Testis (tissue), 3 donors: ENCODE results near the gene ABCG5. TPM values are rescaled to one million over a fixed set of nuclear protein-coding genes. Genes with fewer than 3 reads are reported as not detected.

Experiments
- DNase-seq: peaks from one replicate; pipeline ENCODE4 v3.0.0-alpha.2; 2019
- H3K27ac ChIP-seq, 2 donors: fragments of 200-600 bp; sonication (generic); one replicate each; pipeline ENCODE4 v1.5.1; 2019
- H3K27me3 ChIP-seq: fragments of 200-600 bp; sonication (generic); one replicate; pipeline ENCODE4 v1.5.1; 2019
- H3K36me3 ChIP-seq: fragments of 200-600 bp; sonication (generic); one replicate; pipeline ENCODE4 v1.5.1; 2017; ENCODE audit warnings: low read depth; ENCODE audit errors: missing control alignments
- H3K4me1 ChIP-seq: fragments of 200-600 bp; sonication (generic); one replicate; pipeline ENCODE4 v1.5.1; 2019
- H3K4me3 ChIP-seq, 2 donors: fragments of 200-600 bp; sonication (generic); one replicate each; pipeline ENCODE4 v1.5.1; 2017 to 2019
- H3K9me3 ChIP-seq: fragments of 200-600 bp; sonication (generic); one replicate; pipeline ENCODE4 v1.5.1; 2017
- POLR2A ChIP-seq: fragments of 450-650 bp; IDR thresholded peaks from one replicate; pipeline ENCODE4 v1.6.1; 2017; ENCODE audit warnings: antibody characterized with exemption, mild to moderate bottlenecking, moderate library complexity
- WGBS, 2 donors: methylation state at CpG; one replicate each; pipeline ENCODE4 v1.1.5; 2018; 5-methylcytosine and 5-hydroxymethylcytosine counted together
- intact Hi-C: fragments of 100-400 bp; cut with DNase I; formaldehyde crosslinking; loops from one replicate; pipeline ENCODE4 v1.15.1; 2023; ENCODE audit warnings: low total_unique reads
- polyA plus RNA-seq: library from polyadenylated mRNA; stranded (reverse); fragments of 350-450 nt; fragmentation: Illumina TruSeq; extraction: RNeasy Lipid Tissue Mini Kit (QIAGEN cat#74804); gene quantifications from one replicate; pipeline ENCODE4 v1.2.3, GENCODE V29; 2014; ENCODE audit warnings: low read depth, low replicate concordance; ENCODE audit not compliant: insufficient read depth
- total RNA-seq, 2 donors: library from RNA; depleted of rRNA; stranded (reverse); fragments of >200 nt; gene quantifications; one replicate each; pipeline ENCODE4 v1.2.3, GENCODE V29; 2016
- TF ChIP-seq, protein P1 (sequence below), 3 experiments: fragments of 450-650 bp in 2 of 3; fragments of 200-600 bp in 1 of 3; sonication (generic) in 1 of 3; IDR thresholded peaks; one replicate each; pipeline ENCODE4 v1.5.1; 2016 to 2019; ENCODE audit warnings: antibody characterized with exemption in 3 of 3, mild to moderate bottlenecking in 2 of 3, moderate library complexity in 1 of 3

Gene ABCG5
- total and polyA plus RNA-seq, 3 donors from 2014 or later = 0.16 TPM; not detected in 2

DNA sequence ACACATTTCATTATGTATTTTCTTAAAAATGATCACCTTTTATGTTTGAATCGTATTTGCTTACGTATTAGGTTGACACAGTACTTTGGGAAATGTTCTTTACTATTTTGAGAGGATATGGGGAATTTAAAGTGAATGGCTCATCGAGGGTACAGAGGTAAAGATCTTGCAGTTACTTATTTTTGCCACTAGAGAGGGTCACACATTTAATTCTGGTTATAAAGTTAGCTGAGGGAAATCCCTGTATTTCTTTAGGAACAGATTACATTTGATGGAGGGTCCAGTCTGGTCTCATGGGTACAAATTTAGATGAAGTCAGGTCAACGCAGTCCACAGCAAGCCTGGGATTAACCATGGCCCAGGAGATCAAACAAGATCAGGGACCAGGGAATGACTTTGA, 40.3 kb downstream of the ABCG5 start:
- no peak for DNase-seq
- no peak overlapping the region for H3K27ac ChIP-seq
- H3K9me3 ChIP-seq = no peaks in the 10 kb centered on the region
- H3K36me3 ChIP-seq = no peaks in the 10 kb centered on the region
- intact Hi-C loops = no loop called here
- H3K4me3 ChIP-seq = no peak overlapping the region
- no peaks in the 10 kb centered on the region for H3K4me1 ChIP-seq
- WGBS, 2 donors = 88 to 89% methylated on average over 4 of the region's 4 CpGs
- H3K27me3 ChIP-seq = no peaks in the 10 kb centered on the region
- TF ChIP-seq POLR2A = no peak
- TF ChIP-seq, protein P1, sequence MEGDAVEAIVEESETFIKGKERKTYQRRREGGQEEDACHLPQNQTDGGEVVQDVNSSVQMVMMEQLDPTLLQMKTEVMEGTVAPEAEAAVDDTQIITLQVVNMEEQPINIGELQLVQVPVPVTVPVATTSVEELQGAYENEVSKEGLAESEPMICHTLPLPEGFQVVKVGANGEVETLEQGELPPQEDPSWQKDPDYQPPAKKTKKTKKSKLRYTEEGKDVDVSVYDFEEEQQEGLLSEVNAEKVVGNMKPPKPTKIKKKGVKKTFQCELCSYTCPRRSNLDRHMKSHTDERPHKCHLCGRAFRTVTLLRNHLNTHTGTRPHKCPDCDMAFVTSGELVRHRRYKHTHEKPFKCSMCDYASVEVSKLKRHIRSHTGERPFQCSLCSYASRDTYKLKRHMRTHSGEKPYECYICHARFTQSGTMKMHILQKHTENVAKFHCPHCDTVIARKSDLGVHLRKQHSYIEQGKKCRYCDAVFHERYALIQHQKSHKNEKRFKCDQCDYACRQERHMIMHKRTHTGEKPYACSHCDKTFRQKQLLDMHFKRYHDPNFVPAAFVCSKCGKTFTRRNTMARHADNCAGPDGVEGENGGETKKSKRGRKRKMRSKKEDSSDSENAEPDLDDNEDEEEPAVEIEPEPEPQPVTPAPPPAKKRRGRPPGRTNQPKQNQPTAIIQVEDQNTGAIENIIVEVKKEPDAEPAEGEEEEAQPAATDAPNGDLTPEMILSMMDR (IDR thresholded peaks at IDR 0.05) = peak in 1 of 3 experiments; percentile 21

DNA sequence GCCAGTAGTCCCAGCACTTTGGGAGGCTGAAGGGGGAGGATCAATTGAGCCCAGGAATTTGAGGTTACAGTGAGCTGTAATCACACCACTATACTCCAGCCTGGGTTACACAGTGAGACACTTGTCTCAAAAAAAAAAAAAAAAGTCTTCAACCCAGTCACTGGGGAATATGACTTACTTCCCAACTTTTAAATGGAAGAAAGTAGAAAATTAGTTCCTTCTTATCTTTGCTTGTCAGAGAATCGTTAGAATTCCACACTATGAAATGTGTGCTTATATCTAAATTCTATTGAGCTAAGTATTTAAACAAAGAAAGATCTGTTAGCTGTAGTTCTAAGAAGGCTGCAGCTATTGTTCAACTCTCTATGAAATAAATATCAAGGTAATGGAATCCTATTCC, 42.4 kb downstream of the ABCG5 start:
- Histone ChIP-seq H3K4me3 (no peak overlapping the region), H3K4me1 (no peaks in the 10 kb centered on the region), H3K9me3 (no peaks in the 10 kb centered on the region), H3K36me3 (no peaks in the 10 kb centered on the region), H3K27me3 (no peaks in the 10 kb centered on the region), H3K27ac (no peak overlapping the region)
- TF ChIP-seq POLR2A = no peak
- TF ChIP-seq, protein P1 (IDR thresholded peaks at IDR 0.05) = no peak
- intact Hi-C loops = no loop called here
- DNase-seq = no peak
- WGBS, 2 donors = 53 to 62% methylated on average over 1 of the region's 1 CpG

DNA sequence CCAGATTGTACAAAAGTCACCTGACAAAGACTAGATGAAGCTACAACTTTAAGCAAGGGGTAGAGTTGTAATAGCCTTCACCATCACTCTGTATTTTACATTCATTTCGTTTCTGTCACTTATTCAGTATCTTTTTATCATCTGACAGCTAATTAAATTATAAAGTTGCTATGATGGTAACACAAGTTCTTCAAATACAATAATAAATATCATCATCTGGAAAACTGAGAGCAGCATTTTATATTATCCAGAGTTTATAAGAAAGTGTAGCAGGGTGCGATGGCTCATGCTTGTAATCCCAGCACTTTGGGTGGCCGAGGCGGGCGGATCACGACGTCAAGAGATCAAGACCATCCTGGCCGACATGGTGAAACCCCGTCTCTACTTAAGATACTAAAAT, 43.7 kb downstream of the ABCG5 start:
- Histone ChIP-seq H3K27ac (no peak overlapping the region), H3K4me3 (no peak overlapping the region), H3K9me3 (no peaks in the 10 kb centered on the region), H3K4me1 (peaks cover 4% of the 10 kb centered on the region), H3K27me3 (no peaks in the 10 kb centered on the region), H3K36me3 (no peaks in the 10 kb centered on the region)
- TF ChIP-seq POLR2A = no peak
- TF ChIP-seq, protein P1 (IDR thresholded peaks at IDR 0.05) = no peak
- WGBS, 2 donors = 93 to 94% methylated on average over 9 of the region's 9 CpGs
- DNase-seq = no peak
- intact Hi-C loops = no loop called here

DNA sequence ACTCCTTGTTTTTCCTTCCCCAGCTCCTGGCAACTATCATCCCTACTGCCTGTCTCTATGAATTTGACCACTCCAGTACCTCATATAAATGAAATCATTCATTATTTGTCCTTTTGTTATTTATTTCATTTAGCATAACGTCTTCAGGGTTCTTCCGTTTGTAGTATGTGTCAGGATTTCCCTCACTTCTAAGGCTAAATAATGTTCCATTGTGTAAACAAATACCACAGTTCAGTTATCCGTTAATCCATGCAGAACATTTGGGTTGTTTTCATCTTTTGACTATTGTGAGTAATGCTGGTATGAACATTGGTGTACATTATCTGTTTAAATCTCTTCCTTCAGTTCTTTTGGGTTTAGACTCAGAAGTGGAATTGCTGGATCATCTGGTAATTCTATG, 46.0 kb downstream of the ABCG5 start:
- TF ChIP-seq POLR2A = no peak
- TF ChIP-seq, protein P1 (IDR thresholded peaks at IDR 0.05) = no peak
- intact Hi-C loops = no loop called here
- no peaks in the 10 kb centered on the region for H3K36me3 ChIP-seq

DNA sequence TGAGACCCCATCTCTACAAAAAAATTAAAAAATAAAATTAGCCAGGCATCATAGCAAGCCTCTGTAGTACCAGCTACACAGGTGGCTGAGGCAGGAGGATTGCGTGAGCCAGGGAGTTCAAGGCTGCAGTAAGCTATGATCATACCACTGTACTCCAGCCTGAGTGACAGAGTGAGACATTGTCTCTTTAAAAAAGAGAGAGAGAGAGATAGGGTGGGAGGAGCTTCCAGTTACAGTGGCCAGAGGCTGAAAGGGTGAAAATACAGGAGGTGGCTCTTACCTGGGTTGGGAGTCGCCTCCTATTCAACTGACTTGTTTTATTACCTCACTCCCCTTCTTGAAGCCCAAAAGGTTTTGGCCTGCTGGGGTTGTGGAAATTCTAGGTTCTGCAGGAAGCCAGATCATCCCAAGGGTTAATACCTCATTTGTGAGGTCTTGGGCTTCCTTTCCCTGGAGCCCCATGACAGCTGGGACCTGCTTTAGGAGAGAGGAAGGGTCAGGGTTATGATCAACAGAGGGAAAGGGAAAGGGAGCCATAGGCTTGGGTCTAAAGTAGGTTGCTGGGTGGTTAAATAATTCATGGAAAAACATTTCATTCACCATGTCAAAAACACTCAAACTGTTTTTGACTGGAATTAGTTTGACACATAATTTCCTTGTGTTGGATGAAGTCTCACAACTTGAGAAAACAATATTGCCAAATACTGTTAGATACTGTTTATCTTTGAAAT, 47.4 kb downstream of the ABCG5 start:
- Histone ChIP-seq H3K4me3 (no peak overlapping the region), H3K9me3 (no peaks in the 10 kb centered on the region), H3K27ac (peak overlapping the region in 1 of 2 donors; percentile 59), H3K27me3 (no peaks in the 10 kb centered on the region), H3K4me1 (peaks cover 4% of the 10 kb centered on the region), H3K36me3 (no peaks in the 10 kb centered on the region)
- 94% methylated on average over 2 of the region's 2 CpGs for WGBS, 2 donors
- intact Hi-C loops = no loop called here
- TF ChIP-seq, protein P1 (IDR thresholded peaks at IDR 0.05) = no peak
- TF ChIP-seq POLR2A = no peak
- no peak for DNase-seq

More for the DNA sequence above, 46.0 kb downstream of the ABCG5 start:
- H3K4me1 ChIP-seq = peaks cover 4% of the 10 kb centered on the region
- DNase-seq = no peak
- WGBS, 2 donors = 66 to 78% methylated on average over 3 of the region's 3 CpGs
- no peak overlapping the region for H3K4me3 ChIP-seq
- H3K27ac ChIP-seq = no peak overlapping the region
- no peaks in the 10 kb centered on the region for H3K9me3 ChIP-seq
- H3K27me3 ChIP-seq = no peaks in the 10 kb centered on the region
